Suprapubic skin (tissue), 4 donors: ENCODE measurements around the gene TSHZ2.

ENCODE experiments used
- CTCF ChIP-seq, 2 donors: fragments of 200-600 bp in 1 of 2; fragments of 450-650 bp in 1 of 2; sonication (generic) in 1 of 2; IDR thresholded peaks; one replicate each; pipeline ENCODE4 v1.5.1; 2016 to 2019; ENCODE audit warnings: antibody characterized with exemption in 2 of 2, mild to moderate bottlenecking in 1 of 2, moderate library complexity in 1 of 2
- EP300 ChIP-seq: sonication (generic); formaldehyde crosslinking; IDR thresholded peaks from one replicate; pipeline ENCODE4 v1.6.1; 2017; ENCODE audit warnings: antibody characterized with exemption
- POLR2A ChIP-seq, 2 donors: fragments of 450-650 bp; IDR thresholded peaks; one replicate each; pipeline ENCODE4 v1.6.1; 2017; ENCODE audit warnings: antibody characterized with exemption in 2 of 2, mild to moderate bottlenecking in 2 of 2, moderate library complexity in 2 of 2
- POLR2AphosphoS5 ChIP-seq, 3 donors: sonication (generic); formaldehyde crosslinking; IDR thresholded peaks; one replicate each; pipeline ENCODE4 v1.6.1; 2017; ENCODE audit warnings: antibody characterized with exemption in 3 of 3

- TF ChIP-seq CTCF (IDR thresholded peaks at IDR 0.05) (no peak), POLR2A (IDR thresholded peaks at IDR 0.05) (no peak), EP300 (no peak), POLR2AphosphoS5 (IDR thresholded peaks at IDR 0.05) (no peak)
Observed at GRCh38 chr20:53524589-53525312, 552.6 kb downstream of the TSHZ2 start.
